ENCODE data around the gene ADA. TPM values are rescaled to one million over a fixed set of nuclear protein-coding genes. Genes with fewer than 3 reads are reported as not detected.
A peak's percentile ranks its signal among the peaks of the same experiment; 100 is the strongest.

The ADA gene
- total and polyA plus RNA-seq, 2 of the 13 experiments (the other 11 are each of a cell fraction or from before 2014, with no cell fraction given): 2.5 to 11.3 TPM

GRCh38 chr20:44579313-44580081 is 72.0 kb downstream of the ADA start (continued):
- no peak for TF ChIP-seq ZNF121 (CRISPR knock-in tag; IDR thresholded peaks at IDR 0.05)
- no peak for TF ChIP-seq ZNF556 (CRISPR knock-in tag; IDR thresholded peaks at IDR 0.05; ENCODE audit: borderline replicate concordance)
- no peak for TF ChIP-seq CEBPG (CRISPR knock-in tag; IDR thresholded peaks at IDR 0.05)
- TF ChIP-seq GATA4 (IDR thresholded peaks at IDR 0.05; ENCODE audit: borderline replicate concordance, low read depth): no peak

GRCh38 chr20:44576297-44576696 is 75.2 kb downstream of the ADA start:
- WGBS (ENCODE audit: low lambda C conversion rate): 72% methylated on average over 3 of the region's 3 CpGs
- Histone ChIP-seq H3K9me3 (ENCODE audit: low read length) (no peaks in the 10 kb centered on the region), H3K4me3 (replicated peaks in 1 of 3; ENCODE audit: insufficient read depth in 1 of 3, low read depth in 2 of 3, low read length in 3 of 3) (no peak overlapping the region), H3K4me1 (ENCODE audit: insufficient read depth, low read length) (peaks cover 10% of the 10 kb centered on the region; the same call in 1 of the 2 replicates), H3K4me2 (ENCODE audit: low read depth, low read length) (no peak overlapping the region), H3K27ac (ENCODE audit: extremely low read length, insufficient read depth, low read length) (no peak overlapping the region), H2AFZ (ENCODE audit: low read length) (no peak overlapping the region), H3K9ac (ENCODE audit: insufficient read depth, low read depth, low read length) (no peak overlapping the region), H4K20me1 (ENCODE audit: insufficient read depth, low read length) (no peaks in the 10 kb centered on the region), H3K79me2 (ENCODE audit: insufficient read depth, low read length) (no peaks in the 10 kb centered on the region), H3K27me3 (ENCODE audit: control insufficient read depth in 1 of 2, insufficient read depth in 2 of 2, low read length in 2 of 2) (no peaks in the 10 kb centered on the region), H3K36me3 (replicated peaks in 1 of 2; ENCODE audit: control insufficient read depth in 1 of 2, insufficient read depth in 2 of 2, low read length in 2 of 2) (no peaks in the 10 kb centered on the region)
- intact Hi-C loops (cut with micrococcal nuclease; ENCODE audit: unreplicated experiment): loop anchor here (2.0 to 10.0 kb wide), 2 partner anchors 33 to 559 kb away; no protein-coding TSS in a partner anchor
- in situ Hi-C loops (cut with HindIII; ENCODE audit: extremely low pct_ligation_motif_present, low pct_unique_long_range_greater_than_20kb): no loop called here
- DNase-seq (ENCODE audit: low spot score): peak; percentile 21
- ChIA-PET POLR2A (no interaction called here), CTCF (ENCODE audit: low intra/inter-chr PET ratio, low total read pairs) (interaction anchor here (3.1 kb wide), 1 partner anchor 33 kb away, joined by 14 read pairs; no protein-coding TSS in a partner anchor)
- BruUV-seq (replicated peaks): no TSS peak
- no peak for FAIRE-seq
- peak; percentile 72 for ATAC-seq
- TF ChIP-seq CEBPG (CRISPR knock-in tag; IDR thresholded peaks at IDR 0.05): no peak
- TF ChIP-seq JDP2 (CRISPR knock-in tag; IDR thresholded peaks at IDR 0.05; ENCODE audit: borderline replicate concordance): no peak
- no peak for TF ChIP-seq ZNF670 (CRISPR knock-in tag; IDR thresholded peaks at IDR 0.05; ENCODE audit: borderline replicate concordance)
- TF ChIP-seq MYPOP (CRISPR knock-in tag; IDR thresholded peaks at IDR 0.05): no peak
- TF ChIP-seq CTCF (CRISPR knock-in tag; IDR thresholded peaks at IDR 0.05): peak; percentile 38
- TF ChIP-seq SNAPC4 (CRISPR knock-in tag; IDR thresholded peaks at IDR 0.05): no peak
- no peak for TF ChIP-seq ZNF280D (CRISPR knock-in tag; IDR thresholded peaks at IDR 0.05)

All from HepG2 (cell line).